CD4-positive, CD25-positive, alpha-beta regulatory T cell (primary cell): Measurements from ENCODE around the gene RFPL1. TPM values are rescaled to one million over a fixed set of nuclear protein-coding genes. Genes with fewer than 3 reads are reported as not detected.

ENCODE experiments used
- ATAC-seq, 2 donors: fragments of 150-1000 bp; cut with Tn5 transposase; one replicate each; pipeline ENCODE4 v1.10.0; 2021; ENCODE audit warnings: low read depth in 2 of 2, moderate number of reproducible peaks in 2 of 2, moderate library complexity in 1 of 2
- DNase-seq, 3 donors: peaks; one replicate each; pipeline versions ENCODE4 v3.0.0 to v3.0.0-alpha.2; 2012 to 2022; ENCODE audit warnings: mixed read lengths in 1 of 3
- H3K27ac ChIP-seq: one replicate; pipeline ENCODE4 v1.7.0; 2013; ENCODE audit warnings: mild to moderate bottlenecking, low read length; ENCODE audit not compliant: insufficient read depth, poor library complexity, severe bottlenecking
- H3K27me3 ChIP-seq: one replicate; pipeline ENCODE4 v1.7.0; 2013; ENCODE audit warnings: low read length; ENCODE audit not compliant: control insufficient read depth, insufficient read depth
- H3K36me3 ChIP-seq: one replicate; pipeline ENCODE4 v1.7.0; 2013; ENCODE audit warnings: mild to moderate bottlenecking, low read length, moderate library complexity; ENCODE audit not compliant: control insufficient read depth, insufficient read depth
- H3K4me1 ChIP-seq: 2 replicates; pipeline ENCODE4 v1.7.0; 2013; ENCODE audit warnings: mild to moderate bottlenecking, low read length; ENCODE audit not compliant: insufficient read depth, control insufficient read depth, poor library complexity, severe bottlenecking
- H3K4me3 ChIP-seq: one replicate; pipeline ENCODE4 v1.7.0; 2013; ENCODE audit warnings: low read depth, mild to moderate bottlenecking, low read length, moderate library complexity
- H3K9me3 ChIP-seq, 2 experiments: 1 replicate in 1 of 2; 2 replicates in 1 of 2; pipeline ENCODE4 v1.7.0; 2013; ENCODE audit warnings: low read length in 2 of 2, mild to moderate bottlenecking in 1 of 2, moderate library complexity in 1 of 2; ENCODE audit not compliant: control insufficient read depth in 2 of 2
- H3K27ac Mint-ChIP-seq, 3 donors: one replicate each; pipeline ENCODE4 v1.8.0; 2020 to 2022; ENCODE audit warnings: mild to moderate bottlenecking in 3 of 3, mixed read lengths in 3 of 3, moderate library complexity in 2 of 3
- H3K27me3 Mint-ChIP-seq: one replicate; pipeline ENCODE4 v1.8.0; 2022; ENCODE audit warnings: mild to moderate bottlenecking, mixed read lengths
- H3K36me3 Mint-ChIP-seq: one replicate; pipeline ENCODE4 v1.8.0; 2020; ENCODE audit warnings: mixed read lengths
- H3K4me1 Mint-ChIP-seq, 4 donors: one replicate each; pipeline ENCODE4 v1.8.0; 2020 to 2022; ENCODE audit warnings: mixed read lengths in 4 of 4, mild to moderate bottlenecking in 1 of 4
- H3K4me3 Mint-ChIP-seq, 4 donors: one replicate each; pipeline ENCODE4 v1.8.0; 2020 to 2022; ENCODE audit warnings: mild to moderate bottlenecking in 4 of 4, mixed read lengths in 4 of 4, moderate library complexity in 3 of 4
- H3K9me3 Mint-ChIP-seq, 7 donors: one replicate each; pipeline ENCODE4 v1.8.0; 2020 to 2022; ENCODE audit warnings: mixed read lengths in 7 of 7, mild to moderate bottlenecking in 3 of 7, moderate library complexity in 2 of 7
- polyA plus RNA-seq, 4 donors: library from polyadenylated mRNA; unstranded; fragments of 300-500 nt; fragmentation: Illumina TruSeq; gene quantifications; one replicate each; pipeline ENCODE4 v1.2.3, GENCODE V29; 2021
- total RNA-seq: library from RNA; stranded (reverse); gene quantifications from one replicate; pipeline ENCODE4 v1.2.3, GENCODE V29; 2022

Gene RFPL1
- total and polyA plus RNA-seq, 5 donors from 2014 or later: not detected

GRCh38 chr22:29470159-29470855 is 31.9 kb downstream of the RFPL1 start:
- H3K4me3 ChIP-seq: no peak overlapping the region
- peak overlapping the region; percentile 35 to 74 (median 70) for H3K4me3 Mint-ChIP-seq
- DNase-seq (peak; percentile 38 to 78 (median 66)), ATAC-seq (peak; percentile 64 to 80)
- H3K4me1 ChIP-seq: peaks cover 6% of the 10 kb centered on the region
- no peak overlapping the region for H3K27ac ChIP-seq
- no peaks in the 10 kb centered on the region for H3K9me3 Mint-ChIP-seq
- H3K36me3 Mint-ChIP-seq: no peaks in the 10 kb centered on the region
- no peaks in the 10 kb centered on the region for H3K27me3 ChIP-seq
- peaks cover 0 to 12% (median 3%) of the 10 kb centered on the region in 4 donors for H3K4me1 Mint-ChIP-seq
- H3K9me3 ChIP-seq: no peaks in the 10 kb centered on the region
- no peaks in the 10 kb centered on the region for H3K36me3 ChIP-seq
- peaks cover 56% of the 10 kb centered on the region for H3K27me3 Mint-ChIP-seq
- H3K27ac Mint-ChIP-seq: peak overlapping the region in 1 of 3 donors; percentile 78

GRCh38 chr22:29473001-29473400 is 34.6 kb downstream of the RFPL1 start:
- Mint-ChIP-seq H3K4me3 (no peak overlapping the region), H3K27me3 (peaks cover 59% of the 10 kb centered on the region), H3K4me1 (peaks cover 0 to 15% (median 3%) of the 10 kb centered on the region in 4 donors), H3K27ac (no peak overlapping the region), H3K9me3 (no peaks in the 10 kb centered on the region), H3K36me3 (no peaks in the 10 kb centered on the region)
- no peak overlapping the region for H3K4me3 ChIP-seq
- no peak for DNase-seq
- no peaks in the 10 kb centered on the region for H3K36me3 ChIP-seq
- peaks cover 6% of the 10 kb centered on the region for H3K4me1 ChIP-seq
- H3K9me3 ChIP-seq: no peaks in the 10 kb centered on the region
- peaks cover 4% of the 10 kb centered on the region for H3K27me3 ChIP-seq
- no peak overlapping the region for H3K27ac ChIP-seq
- ATAC-seq: no peak

- H3K9me3 Mint-ChIP-seq: peaks cover 0 to 1% (median 0%) of the 10 kb centered on the region in 7 donors
- Histone ChIP-seq H3K4me1 (peaks cover 8% of the 10 kb centered on the region), H3K27me3 (peaks cover 12% of the 10 kb centered on the region), H3K27ac (no peak overlapping the region), H3K36me3 (no peaks in the 10 kb centered on the region), H3K9me3 (no peaks in the 10 kb centered on the region), H3K4me3 (no peak overlapping the region)
- peaks cover 63% of the 10 kb centered on the region for H3K27me3 Mint-ChIP-seq
- peaks cover 0 to 19% (median 7%) of the 10 kb centered on the region in 4 donors for H3K4me1 Mint-ChIP-seq
- DNase-seq (no peak), ATAC-seq (no peak)
- no peaks in the 10 kb centered on the region for H3K36me3 Mint-ChIP-seq
- peak overlapping the region in 1 of 3 donors; percentile 63 for H3K27ac Mint-ChIP-seq
- H3K4me3 Mint-ChIP-seq: no peak overlapping the region
Measured at GRCh38 chr22:29475550-29475949, 37.2 kb downstream of the RFPL1 start.

- no peak overlapping the region for H3K4me3 Mint-ChIP-seq
- no peak for ATAC-seq
- peaks cover 65% of the 10 kb centered on the region for H3K27me3 Mint-ChIP-seq
- Histone ChIP-seq H3K4me3 (no peak overlapping the region), H3K4me1 (peaks cover 10% of the 10 kb centered on the region), H3K36me3 (no peaks in the 10 kb centered on the region), H3K27ac (no peak overlapping the region), H3K9me3 (no peaks in the 10 kb centered on the region), H3K27me3 (peaks cover 12% of the 10 kb centered on the region)
- peaks cover 0 to 16% (median 7%) of the 10 kb centered on the region in 4 donors for H3K4me1 Mint-ChIP-seq
- no peaks in the 10 kb centered on the region for H3K36me3 Mint-ChIP-seq
- no peak overlapping the region for H3K27ac Mint-ChIP-seq
- peaks cover 0 to 1% (median 0%) of the 10 kb centered on the region in 7 donors for H3K9me3 Mint-ChIP-seq
- DNase-seq: no peak
Measured at GRCh38 chr22:29476116-29476515, 37.7 kb downstream of the RFPL1 start.

- no peak overlapping the region for H3K27ac Mint-ChIP-seq
- peaks cover 66% of the 10 kb centered on the region for H3K27me3 Mint-ChIP-seq
- Histone ChIP-seq H3K36me3 (no peaks in the 10 kb centered on the region), H3K4me3 (no peak overlapping the region), H3K4me1 (peaks cover 13% of the 10 kb centered on the region), H3K27me3 (peaks cover 12% of the 10 kb centered on the region), H3K9me3 (no peaks in the 10 kb centered on the region), H3K27ac (no peak overlapping the region)
- H3K36me3 Mint-ChIP-seq: no peaks in the 10 kb centered on the region
- H3K4me1 Mint-ChIP-seq: peaks cover 0 to 20% (median 9%) of the 10 kb centered on the region in 4 donors
- DNase-seq (no peak), ATAC-seq (no peak)
- H3K9me3 Mint-ChIP-seq: peaks cover 0 to 4% (median 0%) of the 10 kb centered on the region in 7 donors
- H3K4me3 Mint-ChIP-seq: peak overlapping the region in 1 of 4 donors; percentile 29
Measured at GRCh38 chr22:29477723-29478318, 39.4 kb downstream of the RFPL1 start.

- H3K27ac Mint-ChIP-seq: no peak overlapping the region
- peak overlapping the region in 3 of 4 donors; percentile 29 to 69 (median 43) for H3K4me3 Mint-ChIP-seq
- no peak for ATAC-seq
- H3K9me3 Mint-ChIP-seq: peaks cover 0 to 4% (median 0%) of the 10 kb centered on the region in 7 donors
- Histone ChIP-seq H3K27ac (no peak overlapping the region), H3K9me3 (no peaks in the 10 kb centered on the region), H3K4me3 (no peak overlapping the region), H3K27me3 (peaks cover 12% of the 10 kb centered on the region), H3K36me3 (no peaks in the 10 kb centered on the region), H3K4me1 (peaks cover 13% of the 10 kb centered on the region)
- peaks cover 58% of the 10 kb centered on the region for H3K27me3 Mint-ChIP-seq
- DNase-seq: peak in 2 of 3 donors; percentile 26 to 28
- H3K4me1 Mint-ChIP-seq: peaks cover 0 to 20% (median 9%) of the 10 kb centered on the region in 4 donors
- no peaks in the 10 kb centered on the region for H3K36me3 Mint-ChIP-seq
Measured at GRCh38 chr22:29478326-29479276, 40.2 kb downstream of the RFPL1 start.

- Mint-ChIP-seq H3K9me3 (peaks cover 0 to 4% (median 0%) of the 10 kb centered on the region in 7 donors), H3K27me3 (peaks cover 49% of the 10 kb centered on the region), H3K4me1 (peaks cover 0 to 20% (median 9%) of the 10 kb centered on the region in 4 donors), H3K36me3 (no peaks in the 10 kb centered on the region), H3K4me3 (peak within 1 kb of the TSS in 3 of 4 donors; percentile 43 to 61 (median 60)), H3K27ac (peak within 1 kb of the TSS in 1 of 3 donors; percentile 82)
- peaks cover 13% of the 10 kb centered on the region for H3K4me1 ChIP-seq
- DNase-seq: no peak
- peaks cover 12% of the 10 kb centered on the region for H3K27me3 ChIP-seq
- no peak for ATAC-seq
- H3K4me3 ChIP-seq: no peak within 1 kb of the TSS
- H3K27ac ChIP-seq: no peak within 1 kb of the TSS
- no peaks in the 10 kb centered on the region for H3K9me3 ChIP-seq
- H3K36me3 ChIP-seq: no peaks in the 10 kb centered on the region
Measured at GRCh38 chr22:29479417-29480261, 41.3 kb downstream of the RFPL1 start, which contains the start of gene NEFH. NEFH (plus strand) TSS chr22:29480218; CDS start chr22:29480263, 45 bp downstream.
